Measurements from ENCODE around the gene TNMD.
"Not testable (repeated sequence)": the region's sequence is repeated elsewhere in the genome, so short reads cannot be mapped to it uniquely, and the experiment has no call there.

TNMD gene

GRCh38 chrX:100584611-100585010 lies at the start of gene TNMD:
Gene TNMD (plus strand): TSS chrX:100584936. CDS start chrX:100585019, 83 bp downstream.
- FAIRE-seq (no peak), DNase-seq (ENCODE audit: insufficient read length, low spot score) (no peak)

GRCh38 chrX:100565534-100565933 lies 19.2 kb upstream of the TNMD start:
- DNase-seq (ENCODE audit: insufficient read length, low spot score); FAIRE-seq: not testable (repeated sequence)

GRCh38 chrX:100586747-100587146 lies 2.0 kb downstream of the TNMD start:
- no peak for DNase-seq (ENCODE audit: insufficient read length, low spot score)
- no peak for FAIRE-seq

GRCh38 chrX:100587861-100588260 lies 3.1 kb downstream of the TNMD start:
- DNase-seq (ENCODE audit: insufficient read length, low spot score) (no peak), FAIRE-seq (no peak)

- DNase-seq (ENCODE audit: insufficient read length, low spot score) (no peak), FAIRE-seq (no peak)
Observed at GRCh38 chrX:100591256-100592051, 6.7 kb downstream of the TNMD start.

GRCh38 chrX:100593126-100593525 lies 8.4 kb downstream of the TNMD start:
- FAIRE-seq (no peak), DNase-seq (ENCODE audit: insufficient read length, low spot score) (no peak)

GRCh38 chrX:100593581-100593980 lies 8.8 kb downstream of the TNMD start:
- no peak for DNase-seq (ENCODE audit: insufficient read length, low spot score)

GRCh38 chrX:100596601-100597000 lies 11.9 kb downstream of the TNMD start:
- FAIRE-seq (no peak), DNase-seq (ENCODE audit: insufficient read length, low spot score) (no peak)

More at GRCh38 chrX:100593581-100593980, 8.8 kb downstream of the TNMD start:
- FAIRE-seq, result no peak

- DNase-seq (ENCODE audit: insufficient read length, low spot score) (no peak), FAIRE-seq (no peak)
Observed at GRCh38 chrX:100599456-100599855, 14.7 kb downstream of the TNMD start.

- FAIRE-seq (no peak), DNase-seq (ENCODE audit: insufficient read length, low spot score) (no peak)
Observed at GRCh38 chrX:100600340-100600739, 15.6 kb downstream of the TNMD start.

GRCh38 chrX:100600758-100601157 lies 16.0 kb downstream of the TNMD start:
- FAIRE-seq, result no peak
- DNase-seq (ENCODE audit: insufficient read length, low spot score), result no peak

GRCh38 chrX:100606753-100607152 lies 22.0 kb downstream of the TNMD start:
- DNase-seq (ENCODE audit: insufficient read length, low spot score) (no peak), FAIRE-seq (peak; percentile 40)

- FAIRE-seq (no peak), DNase-seq (ENCODE audit: insufficient read length, low spot score) (no peak)
Observed at GRCh38 chrX:100609591-100609990, 24.9 kb downstream of the TNMD start.

- FAIRE-seq (no peak), DNase-seq (ENCODE audit: insufficient read length, low spot score) (no peak)
Observed at GRCh38 chrX:100611951-100612350, 27.2 kb downstream of the TNMD start.

- peak; percentile 87 for FAIRE-seq
- no peak for DNase-seq (ENCODE audit: insufficient read length, low spot score)
Observed at GRCh38 chrX:100615005-100615404, 30.3 kb downstream of the TNMD start.

- DNase-seq (ENCODE audit: insufficient read length, low spot score) (no peak), FAIRE-seq (no peak)
Observed at GRCh38 chrX:100623001-100623400, 38.3 kb downstream of the TNMD start.

GRCh38 chrX:100625985-100626491 lies 41.3 kb downstream of the TNMD start:
- DNase-seq (ENCODE audit: insufficient read length, low spot score) (peak; percentile 4), FAIRE-seq (peak; percentile 49)

GRCh38 chrX:100635040-100635439 lies 50.3 kb downstream of the TNMD start:
- FAIRE-seq (no peak), DNase-seq (ENCODE audit: insufficient read length, low spot score) (no peak)

GRCh38 chrX:100635989-100636320 lies 51.2 kb downstream of the TNMD start:
- DNase-seq (ENCODE audit: insufficient read length, low spot score), result no peak
- no peak for FAIRE-seq

- DNase-seq (ENCODE audit: insufficient read length, low spot score) (peak; percentile 9), FAIRE-seq (peak; percentile 75)
Observed at GRCh38 chrX:100636321-100636991, 51.7 kb downstream of the TNMD start, which contains the start of gene TSPAN6. Gene TSPAN6 (minus strand): TSS chrX:100636806. CDS start chrX:100636694, 112 bp downstream.

- no peak for DNase-seq (ENCODE audit: insufficient read length, low spot score)
- FAIRE-seq, result no peak
Observed at GRCh38 chrX:100642290-100642689, 57.6 kb downstream of the TNMD start.

GRCh38 chrX:100643212-100643611 lies 58.5 kb downstream of the TNMD start:
- DNase-seq (ENCODE audit: insufficient read length, low spot score), result no peak
- FAIRE-seq, result no peak

Data from GM19239 (cell line).